GM12878 (cell line): ENCODE data around the gene SLAIN2. TPM values are rescaled to one million over a fixed set of nuclear protein-coding genes. Genes with fewer than 3 reads are reported as not detected.

Source experiments
- ATAC-seq: fragments of 200-7000 bp; cut with Tn5 transposase; 3 replicates; pipeline ENCODE4 v1.9.1; 2020; ENCODE audit warnings: mild to moderate bottlenecking, moderate library complexity
- BruUV-seq: library from RNA; stranded (reverse); fragments of 400-500 nt; replicated peaks from 2 replicates; lab custom pipeline; 2021; lab: Mats Ljungman, UMichigan
- CTCF ChIA-PET: fragments of 300-600 bp; sonication (Branson Sonifier 250); formaldehyde crosslinking; extraction: SDS; loops from one replicate; lab custom pipeline; 2021; ENCODE audit warnings: inconsistent platforms; lab: Yijun Ruan, JAX
- POLR2A ChIA-PET: fragments of 350-600 bp; formaldehyde crosslinking; extraction: SDS; loops from one replicate; lab custom pipeline; 2021; ENCODE audit warnings: inconsistent platforms; lab: Charles Lee
- RAD21 ChIA-PET: fragments of 300-600 bp; sonication (Branson Sonifier 250); formaldehyde crosslinking; loops from one replicate; lab custom pipeline; 2023; ENCODE audit warnings: antibody characterized with exemption; ENCODE audit not compliant: unreplicated experiment; lab: Charles Lee
- SMC1A ChIA-PET: fragments of 300-600 bp; sonication (Branson Sonifier 250); formaldehyde crosslinking; loops from one replicate; lab custom pipeline; 2023; ENCODE audit not compliant: unreplicated experiment, uncharacterized antibody; lab: Charles Lee
- DNase-seq: peaks from one replicate; pipeline ENCODE4 v3.0.0-alpha.2; 2011; ENCODE audit warnings: low read depth, low spot score
- FAIRE-seq: peaks from 3 replicates; lab custom pipeline; 2011; peaks lifted over from hg19 to GRCh38; lab: Jason Lieb, UNC
- H2AFZ ChIP-seq: 2 replicates; pipeline ENCODE4 v1.6.0; 2011; ENCODE audit warnings: low read depth, low read length, control low read depth; ENCODE audit not compliant: control insufficient read depth
- H3K27ac ChIP-seq: 2 replicates; pipeline ENCODE4 v1.5.1; 2011; ENCODE audit warnings: control low read depth; ENCODE audit not compliant: control insufficient read depth, insufficient read depth
- H3K27me3 ChIP-seq, 2 experiments: replicated peaks in 1 of 2; 2 replicates each; pipeline versions ENCODE4 v1.6.0 to v1.6.1; 2011; ENCODE audit warnings: low read length in 1 of 2; ENCODE audit not compliant: control insufficient read depth in 2 of 2, insufficient read depth in 2 of 2
- H3K36me3 ChIP-seq, 2 experiments: 2 replicates each; pipeline ENCODE4 v1.5.1; 2011; ENCODE audit warnings: low read length in 1 of 2; ENCODE audit not compliant: control insufficient read depth in 2 of 2, insufficient read depth in 2 of 2
- H3K4me1 ChIP-seq: 2 replicates; pipeline ENCODE4 v1.6.1; 2011; ENCODE audit warnings: mild to moderate bottlenecking, low read length, moderate library complexity, mixed read lengths; ENCODE audit not compliant: control insufficient read depth, insufficient read depth
- H3K4me2 ChIP-seq: 2 replicates; pipeline ENCODE4 v1.6.0; 2011; ENCODE audit warnings: control low read depth; ENCODE audit not compliant: control insufficient read depth, insufficient read depth
- H3K4me3 ChIP-seq: fragments of 200-600 bp; sonication (generic); 2 replicates; pipeline ENCODE4 v1.5.1; 2016
- H3K79me2 ChIP-seq: 2 replicates; pipeline ENCODE4 v1.6.0; 2011; ENCODE audit warnings: low read length; ENCODE audit not compliant: control insufficient read depth, insufficient read depth
- H3K9ac ChIP-seq: 2 replicates; pipeline ENCODE4 v1.8.0; 2011; ENCODE audit warnings: low read length, control low read depth, mixed read lengths; ENCODE audit not compliant: control insufficient read depth, insufficient read depth
- H3K9me3 ChIP-seq: replicated peaks from 3 replicates; pipeline ENCODE4 v1.5.1; 2011; ENCODE audit warnings: mild to moderate bottlenecking, low read length; ENCODE audit not compliant: control insufficient read depth, insufficient read depth
- H4K20me1 ChIP-seq: 2 replicates; pipeline ENCODE4 v1.6.0; 2011; ENCODE audit not compliant: control insufficient read depth, insufficient read depth
- BMI1 ChIP-seq: fragments of 450-650 bp; IDR thresholded peaks from 2 replicates; pipeline ENCODE4 v1.6.1; 2016; ENCODE audit warnings: mild to moderate bottlenecking, moderate library complexity, borderline replicate concordance
- BRCA1 ChIP-seq: IDR thresholded peaks from 2 replicates; pipeline ENCODE4 v1.6.1; 2011; ENCODE audit warnings: low read depth, low read length, improper control_type of control experiment
- DPF2 ChIP-seq: fragments of 450-650 bp; IDR thresholded peaks from 2 replicates; pipeline ENCODE4 v1.6.1; 2017; ENCODE audit warnings: mild to moderate bottlenecking
- FOS ChIP-seq: IDR thresholded peaks from 3 replicates; pipeline ENCODE4 v1.6.1; 2011; ENCODE audit warnings: borderline replicate concordance; ENCODE audit not compliant: insufficient read length; ENCODE audit errors: extremely low read depth
- IRF4 ChIP-seq: IDR thresholded peaks from 2 replicates; pipeline ENCODE4 v1.6.1; 2011; ENCODE audit warnings: low read depth, low read length
- NR2C2 ChIP-seq: IDR thresholded peaks from 2 replicates; pipeline ENCODE4 v1.6.1; 2011; ENCODE audit warnings: borderline replicate concordance, low read depth; ENCODE audit not compliant: control insufficient read depth, insufficient read length
- PML ChIP-seq: IDR thresholded peaks from 2 replicates; pipeline ENCODE4 v1.6.1; 2012; ENCODE audit warnings: low read length, inconsistent platforms
- RELB ChIP-seq: fragments of 450-650 bp; IDR thresholded peaks from 2 replicates; pipeline ENCODE4 v1.6.1; 2017; ENCODE audit warnings: low read depth, mild to moderate bottlenecking, moderate library complexity
- STAT1 ChIP-seq: fragments of 450-650 bp; conservative IDR thresholded peaks from 2 replicates; pipeline ENCODE4 v1.6.1; 2014; ENCODE audit warnings: antibody characterized with exemption, mild to moderate bottlenecking
- WGBS: methylation state at CpG from one replicate; pipeline ENCODE4 v1.1.6; 2016; ENCODE audit warnings: low lambda C conversion rate; ENCODE audit not compliant: insufficient replicate concordance, insufficient coverage; ENCODE audit errors: missing lambda C conversion rate; 5-methylcytosine and 5-hydroxymethylcytosine counted together
- in situ Hi-C: fragments of 300-500 bp; cut with MboI; formaldehyde crosslinking; loops from 9 replicates; pipeline ENCODE4 v1.14.3; 2018; ENCODE audit warnings: mixed read lengths
- intact Hi-C: fragments of 100-400 bp; cut with micrococcal nuclease; formaldehyde crosslinking; loops from one replicate; pipeline ENCODE4 v1.14.2; 2022; ENCODE audit not compliant: unreplicated experiment
- polyA plus RNA-seq, 11 experiments: library from polyadenylated mRNA; depleted of rRNA in 4 of 11; unstranded in 6 of 11; stranded (reverse) in 5 of 11; fragments of >200 nt; fragmentation: Nextera tagmentation in 4 of 11; fragmentation: Illumina TruSeq in 1 of 11; extraction: Ambion mirVana in 4 of 11; extraction: Trizol in 1 of 11; gene quantifications; 1 replicate in 1 of 11; 2 replicates in 10 of 11; pipeline versions ENCODE4 v1.2.1 to v1.2.3, GENCODE V29; 2011 to 2016; ENCODE audit warnings: inconsistent platforms in 2 of 11, missing spikeins in 2 of 11, low read depth in 1 of 11
- total RNA-seq, 4 experiments: library from RNA; depleted of rRNA in 3 of 4; stranded (reverse); fragments of >200 nt in 3 of 4; fragmentation: Illumina TruSeq in 1 of 4; extraction: Trizol in 1 of 4; gene quantifications; 2 replicates each; pipeline versions ENCODE4 v1.2.1 to v1.2.3, GENCODE V29; 2013 to 2021

Gene SLAIN2
- total and polyA plus RNA-seq, 10 of the 15 experiments (the other 5 are each of a cell fraction or from before 2014, with no cell fraction given): 4.3 to 96.6 (median 25.4) TPM

- FAIRE-seq: no peak
- WGBS: 97% methylated on average over 4 of the region's 4 CpGs
- Histone ChIP-seq H3K79me2 (no peaks in the 10 kb centered on the region), H3K36me3 (no peaks in the 10 kb centered on the region), H3K27me3 (no peaks in the 10 kb centered on the region), H3K4me1 (peaks cover 7% of the 10 kb centered on the region), H3K9ac (no peak overlapping the region), H3K4me2 (no peak overlapping the region), H4K20me1 (no peaks in the 10 kb centered on the region), H3K27ac (no peak overlapping the region), H3K4me3 (no peak overlapping the region), H3K9me3 (no peaks in the 10 kb centered on the region), H2AFZ (no peak overlapping the region)
- BruUV-seq: no TSS peak
- no peak for TF ChIP-seq NR2C2
- no peak for TF ChIP-seq DPF2
- no peak for TF ChIP-seq BRCA1
- no peak for TF ChIP-seq IRF4
- TF ChIP-seq RELB: no peak
- TF ChIP-seq BMI1: no peak
- no peak for TF ChIP-seq STAT1
- no peak for TF ChIP-seq FOS
- TF ChIP-seq PML: no peak
- ChIA-PET CTCF (no interaction called here), RAD21 (no interaction called here), POLR2A (no interaction called here), SMC1A (interaction anchor here (1.1 kb wide), 1 partner anchor 37 kb away, joined by 4 read pairs; no protein-coding TSS in a partner anchor)
- in situ Hi-C loops (no loop called here), intact Hi-C loops (no loop called here)
- no peak for ATAC-seq
- DNase-seq: no peak
Measured at GRCh38 chr4:48299560-48299959, 41.8 kb upstream of the SLAIN2 start.
